ENCODE data around the gene TAF4.

The TAF4 gene

GRCh38 chr20:62065674-62066338, at the start of gene TAF4:
TSS of gene TAF4 (minus strand) at chr20:62065881. CDS start at chr20:62065810, 71 bp downstream.
- no peak for TF ChIP-seq CTCF (conservative IDR thresholded peaks at IDR 0.05; ENCODE audit: low read depth, low read length)
- DNase-seq (ENCODE audit: low read depth), result peak; percentile 72
- peak within 1 kb of the TSS; percentile 67 for H3K4me3 ChIP-seq (ENCODE audit: low read depth, low read length)

GRCh38 chr20:62114894-62115293, 49.2 kb upstream of the TAF4 start:
- H3K4me3 ChIP-seq (ENCODE audit: low read depth, low read length), result no peak overlapping the region
- no peak for DNase-seq (ENCODE audit: low read depth)
- no peak for TF ChIP-seq CTCF (conservative IDR thresholded peaks at IDR 0.05; ENCODE audit: low read depth, low read length)

GRCh38 chr20:62112368-62112767, 46.7 kb upstream of the TAF4 start:
- TF ChIP-seq CTCF (conservative IDR thresholded peaks at IDR 0.05; ENCODE audit: low read depth, low read length), result no peak
- no peak overlapping the region for H3K4me3 ChIP-seq (ENCODE audit: low read depth, low read length)
- DNase-seq (ENCODE audit: low read depth), result no peak

- DNase-seq (ENCODE audit: low read depth), result no peak
- TF ChIP-seq CTCF (conservative IDR thresholded peaks at IDR 0.05; ENCODE audit: low read depth, low read length), result no peak
- no peak overlapping the region for H3K4me3 ChIP-seq (ENCODE audit: low read depth, low read length)
Observed at GRCh38 chr20:62111148-62111547, 45.5 kb upstream of the TAF4 start.

GRCh38 chr20:62105592-62105991, 39.9 kb upstream of the TAF4 start:
- H3K4me3 ChIP-seq (ENCODE audit: low read depth, low read length), result no peak overlapping the region
- TF ChIP-seq CTCF (conservative IDR thresholded peaks at IDR 0.05; ENCODE audit: low read depth, low read length), result no peak
- DNase-seq (ENCODE audit: low read depth), result no peak

GRCh38 chr20:62104791-62105345, 39.2 kb upstream of the TAF4 start:
- no peak overlapping the region for H3K4me3 ChIP-seq (ENCODE audit: low read depth, low read length)
- DNase-seq (ENCODE audit: low read depth), result peak; percentile 46
- TF ChIP-seq CTCF (conservative IDR thresholded peaks at IDR 0.05; ENCODE audit: low read depth, low read length), result no peak

GRCh38 chr20:62104234-62104789, 38.6 kb upstream of the TAF4 start:
- no peak for DNase-seq (ENCODE audit: low read depth)
- no peak for TF ChIP-seq CTCF (conservative IDR thresholded peaks at IDR 0.05; ENCODE audit: low read depth, low read length)
- no peak overlapping the region for H3K4me3 ChIP-seq (ENCODE audit: low read depth, low read length)

Measured in choroid plexus epithelial cell (primary cell).